GM23338 (cell line): ENCODE measurements around the gene RAMACL. TPM values are rescaled to one million over a fixed set of nuclear protein-coding genes. Genes with fewer than 3 reads are reported as not detected.

Experiments used
- ATAC-seq: fragments of 200-7000 bp; cut with Tn5 transposase; 3 replicates; pipeline ENCODE4 v1.9.1; 2020
- DNase-seq: peaks from one replicate; pipeline ENCODE4 v3.0.0-alpha.2; 2015; ENCODE audit warnings: low spot score
- H2AFZ ChIP-seq: fragments of 200-600 bp; sonication (generic); 2 replicates; pipeline ENCODE4 v1.8.0; 2016; ENCODE audit warnings: antibody characterized with exemption, mild to moderate bottlenecking, moderate library complexity
- H3F3A ChIP-seq: fragments of 200-600 bp; sonication (generic); replicated peaks from 2 replicates; pipeline ENCODE4 v1.8.0; 2017; ENCODE audit warnings: antibody characterized with exemption, mixed run types, low read depth
- H3K27ac ChIP-seq: fragments of 200-600 bp; sonication (generic); 2 replicates; pipeline ENCODE4 v1.6.1; 2016; ENCODE audit warnings: low read depth
- H3K27me3 ChIP-seq: fragments of 200-600 bp; sonication (generic); 2 replicates; pipeline ENCODE4 v1.8.0; 2016; ENCODE audit warnings: mild to moderate bottlenecking, mixed run types, moderate library complexity; ENCODE audit not compliant: insufficient read depth
- H3K36me3 ChIP-seq: fragments of 200-600 bp; sonication (generic); 2 replicates; pipeline ENCODE4 v1.8.0; 2016; ENCODE audit warnings: mild to moderate bottlenecking; ENCODE audit not compliant: insufficient read depth
- H3K4me1 ChIP-seq: fragments of 200-600 bp; sonication (generic); 2 replicates; pipeline ENCODE4 v1.8.0; 2016; ENCODE audit warnings: mild to moderate bottlenecking, moderate library complexity; ENCODE audit not compliant: insufficient read depth
- H3K4me2 ChIP-seq: fragments of 200-600 bp; sonication (generic); 2 replicates; pipeline ENCODE4 v1.7.1; 2017; ENCODE audit warnings: mixed run types
- H3K4me3 ChIP-seq: fragments of 200-600 bp; sonication (generic); 2 replicates; pipeline ENCODE4 v1.6.1; 2016; ENCODE audit warnings: mixed run types
- H3K79me2 ChIP-seq: fragments of 200-600 bp; sonication (generic); replicated peaks from 2 replicates; pipeline ENCODE4 v1.8.0; 2017; ENCODE audit warnings: mild to moderate bottlenecking; ENCODE audit not compliant: insufficient read depth
- H3K9me2 ChIP-seq: fragments of 200-600 bp; sonication (generic); 2 replicates; pipeline ENCODE4 v1.8.0; 2017; ENCODE audit not compliant: insufficient read depth
- H4K20me1 ChIP-seq: fragments of 200-600 bp; sonication (generic); replicated peaks from 2 replicates; pipeline ENCODE4 v1.8.0; 2017; ENCODE audit warnings: mild to moderate bottlenecking; ENCODE audit not compliant: insufficient read depth
- H3K27ac Mint-ChIP-seq: 2 replicates; pipeline ENCODE4 v1.8.0; 2020; ENCODE audit warnings: inconsistent platforms, mild to moderate bottlenecking, moderate library complexity, mixed read lengths
- H3K27me3 Mint-ChIP-seq: 3 replicates; pipeline ENCODE4 v1.8.0; 2022; ENCODE audit warnings: low read depth, mild to moderate bottlenecking, moderate library complexity, mixed read lengths, inconsistent platforms; ENCODE audit not compliant: insufficient read depth, poor library complexity
- H3K36me3 Mint-ChIP-seq: 3 replicates; pipeline ENCODE4 v1.8.0; 2021; ENCODE audit warnings: low read depth, mild to moderate bottlenecking, inconsistent platforms, moderate library complexity, mixed read lengths
- H3K4me1 Mint-ChIP-seq: 3 replicates; pipeline ENCODE4 v1.8.0; 2020; ENCODE audit warnings: mild to moderate bottlenecking, inconsistent platforms, mixed read lengths
- H3K4me3 Mint-ChIP-seq: 3 replicates; pipeline ENCODE4 v1.8.0; 2021; ENCODE audit warnings: moderate library complexity, mild to moderate bottlenecking, inconsistent platforms, mixed read lengths
- H3K9me3 Mint-ChIP-seq: 3 replicates; pipeline ENCODE4 v1.8.0; 2020; ENCODE audit warnings: moderate library complexity, mild to moderate bottlenecking, inconsistent platforms, mixed read lengths
- CREB1 ChIP-seq: fragments of 250-450 bp; sonication (Bioruptor Pico); IDR thresholded peaks from 2 replicates; pipeline ENCODE4 v1.5.0; 2020; ENCODE audit warnings: low read depth, mild to moderate bottlenecking, moderate library complexity
- CTCF ChIP-seq, 2 experiments: fragments of 200-600 bp in 1 of 2; sonication (generic) in 1 of 2; conservative IDR thresholded peaks; 2 replicates each; pipeline versions ENCODE4 v1.5.1 to v1.6.1; 2016 to 2017; ENCODE audit warnings: antibody characterized with exemption in 2 of 2, low read depth in 2 of 2, mild to moderate bottlenecking in 2 of 2, moderate library complexity in 1 of 2
- ETS1 ChIP-seq: IDR thresholded peaks from 2 replicates; pipeline ENCODE4 v1.6.1; 2016; ENCODE audit warnings: antibody characterized with exemption
- EZH2 ChIP-seq: fragments of 200-600 bp; sonication (generic); IDR thresholded peaks from one replicate; pipeline ENCODE4 v1.8.0; 2017; ENCODE audit warnings: antibody characterized with exemption, mild to moderate bottlenecking, low read depth; ENCODE audit not compliant: unreplicated experiment
- EZH2phosphoT487 ChIP-seq: fragments of 200-600 bp; sonication (generic); IDR thresholded peaks from one replicate; pipeline ENCODE4 v1.8.1; 2018; ENCODE audit warnings: antibody characterized with exemption; ENCODE audit not compliant: unreplicated experiment
- NANOG ChIP-seq: IDR thresholded peaks from 2 replicates; pipeline ENCODE4 v1.6.1; 2016; ENCODE audit warnings: antibody characterized with exemption, borderline replicate concordance
- POLR2AphosphoS5 ChIP-seq: IDR thresholded peaks from 2 replicates; pipeline ENCODE4 v1.6.1; 2016; ENCODE audit warnings: antibody characterized with exemption, low read depth
- STAT1 ChIP-seq: IDR thresholded peaks from one replicate; pipeline ENCODE4 v1.6.1; 2016; ENCODE audit warnings: antibody characterized with exemption; ENCODE audit not compliant: unreplicated experiment
- ZNF331 ChIP-seq: fragments of 250-450 bp; sonication (Bioruptor Pico); IDR thresholded peaks from 2 replicates; pipeline ENCODE4 v1.5.0; 2020; ENCODE audit warnings: low read depth, mild to moderate bottlenecking, moderate library complexity
- ZNF462 ChIP-seq: fragments of 250-450 bp; sonication (Bioruptor Pico); IDR thresholded peaks from 2 replicates; pipeline ENCODE4 v1.5.0; 2020; ENCODE audit warnings: mild to moderate bottlenecking, moderate library complexity
- polyA plus RNA-seq: library from polyadenylated mRNA; unstranded; fragments of >200 nt; fragmentation: Nextera tagmentation; extraction: Ambion mirVana; gene quantifications from 2 replicates; pipeline ENCODE4 v1.2.1, GENCODE V29; 2016
- total RNA-seq: library from RNA; depleted of rRNA; stranded (reverse); fragments of >200 nt; shearing (Covaris generic); gene quantifications from 2 replicates; pipeline ENCODE4 v1.2.3, GENCODE V29; 2014

The RAMACL gene
- total and polyA plus RNA-seq, 2 experiments from 2014 or later, result 0.61 to 4.0 TPM

- TF ChIP-seq ZNF462 (CRISPR knock-in tag) (no peak), CREB1 (CRISPR knock-in tag) (no peak), ZNF331 (CRISPR knock-in tag) (no peak)
These were observed 4.5 kb upstream of the RAMACL start (continued) for GRCh38 chr6:166591026-166591425.

DNA sequence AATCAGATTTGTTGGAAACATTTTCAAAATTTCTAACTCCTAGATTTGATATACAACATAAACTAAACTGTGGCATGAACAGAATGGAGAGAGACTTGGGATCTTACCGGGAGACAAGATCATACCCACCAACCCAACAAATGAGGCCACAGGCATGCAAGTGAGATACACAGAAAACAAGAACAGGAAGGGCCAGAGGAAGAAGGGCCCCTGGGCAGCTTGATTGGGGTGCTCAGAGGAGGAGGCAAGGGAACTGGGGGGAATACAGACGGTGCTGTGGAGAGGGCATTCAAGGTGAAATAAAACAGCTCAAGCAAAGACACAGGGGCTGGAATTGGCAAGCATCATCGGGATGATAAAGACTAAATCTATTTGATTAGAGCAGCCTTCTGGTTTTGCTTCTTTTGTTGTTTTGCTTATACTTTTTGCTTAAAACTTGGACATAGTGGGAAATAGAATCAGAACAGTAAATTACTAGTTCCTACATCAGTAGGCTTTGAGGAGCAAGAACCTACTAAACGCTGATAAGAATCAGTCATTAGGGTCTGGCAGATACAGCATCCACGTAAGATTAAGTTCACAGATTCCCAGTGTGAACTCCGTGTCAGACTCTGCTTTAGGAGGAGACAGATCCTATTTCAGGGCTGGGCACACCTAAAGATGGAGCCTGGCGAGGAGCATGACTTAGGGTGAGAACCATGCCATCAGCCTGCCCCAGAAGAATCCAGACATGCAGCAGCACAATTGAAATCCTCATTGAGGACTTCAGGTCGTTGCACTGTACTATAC, 3.5 kb upstream of the RAMACL start:
- Histone ChIP-seq H3K4me2 (0 out of 2 replicates have a peak overlapping the region, but pooled peaks have one; percentile 9), H3K79me2 (peaks cover 77% of the 10 kb centered on the region), H3K27ac (no peak overlapping the region), H3K4me1 (peaks cover 22% of the 10 kb centered on the region), H3K27me3 (no peaks in the 10 kb centered on the region), H4K20me1 (peaks cover 37% of the 10 kb centered on the region), H3K4me3 (no peak overlapping the region), H3K9me2 (no peaks in the 10 kb centered on the region), H3F3A (no peaks in the 10 kb centered on the region), H2AFZ (no peak overlapping the region), H3K36me3 (no peaks in the 10 kb centered on the region)
- H3K27me3 Mint-ChIP-seq, result peaks cover 9% of the 10 kb centered on the region
- H3K4me3 Mint-ChIP-seq, result no peak overlapping the region
- H3K36me3 Mint-ChIP-seq, result no peaks in the 10 kb centered on the region
- H3K4me1 Mint-ChIP-seq, result peaks cover 54% of the 10 kb centered on the region
- no peak overlapping the region; the same call in 1 of the 2 replicates for H3K27ac Mint-ChIP-seq
- DNase-seq, result no peak
- no peak for ATAC-seq
- no peaks in the 10 kb centered on the region for H3K9me3 Mint-ChIP-seq
- TF ChIP-seq CREB1 (CRISPR knock-in tag) (no peak), ZNF331 (CRISPR knock-in tag) (no peak), STAT1 (no peak), ETS1 (no peak), CTCF (conservative IDR thresholded peaks at IDR 0.05; ENCODE audit: low read depth in 2 of 2) (no peak), NANOG (no peak), POLR2AphosphoS5 (no peak), EZH2phosphoT487 (no peak), EZH2 (no peak)
